Kidney epithelial cell (primary cell): ENCODE measurements around the gene STUB1. TPM values are rescaled to one million over a fixed set of nuclear protein-coding genes. Genes with fewer than 3 reads are reported as not detected.
A peak's percentile ranks its signal among the peaks of the same experiment; 100 is the strongest.
"Not testable (repeated sequence)": the region's sequence is repeated elsewhere in the genome, so short reads cannot be mapped to it uniquely, and the experiment has no call there.

Experiments used
- DNase-seq: peaks from one replicate; pipeline ENCODE4 v3.0.0-alpha.2; 2010; ENCODE audit warnings: low read depth
- H3K27me3 ChIP-seq: 2 replicates; pipeline ENCODE4 v1.6.0; 2011; ENCODE audit warnings: low read length; ENCODE audit not compliant: control insufficient read depth, insufficient read depth
- H3K36me3 ChIP-seq: 2 replicates; pipeline ENCODE4 v1.5.1; 2011; ENCODE audit warnings: low read length; ENCODE audit not compliant: control insufficient read depth, insufficient read depth
- H3K4me3 ChIP-seq: 2 replicates; pipeline ENCODE4 v1.5.1; 2011; ENCODE audit warnings: low read depth, mild to moderate bottlenecking, control low read depth, low read length
- total RNA-seq: library from RNA; depleted of rRNA; stranded (reverse); fragments of >200 nt; gene quantifications from 2 replicates; pipeline ENCODE4 v1.2.3, GENCODE V29; 2015
- TF ChIP-seq, protein P1 (sequence below): IDR thresholded peaks from 2 replicates; pipeline ENCODE4 v1.5.1; 2011; ENCODE audit warnings: mild to moderate bottlenecking, moderate library complexity, low read length, control low read depth, inconsistent platforms; ENCODE audit not compliant: insufficient read depth, poor library complexity, severe bottlenecking

The STUB1 gene
- total RNA-seq, 1 donor from 2014 or later, result 133 TPM

DNA sequence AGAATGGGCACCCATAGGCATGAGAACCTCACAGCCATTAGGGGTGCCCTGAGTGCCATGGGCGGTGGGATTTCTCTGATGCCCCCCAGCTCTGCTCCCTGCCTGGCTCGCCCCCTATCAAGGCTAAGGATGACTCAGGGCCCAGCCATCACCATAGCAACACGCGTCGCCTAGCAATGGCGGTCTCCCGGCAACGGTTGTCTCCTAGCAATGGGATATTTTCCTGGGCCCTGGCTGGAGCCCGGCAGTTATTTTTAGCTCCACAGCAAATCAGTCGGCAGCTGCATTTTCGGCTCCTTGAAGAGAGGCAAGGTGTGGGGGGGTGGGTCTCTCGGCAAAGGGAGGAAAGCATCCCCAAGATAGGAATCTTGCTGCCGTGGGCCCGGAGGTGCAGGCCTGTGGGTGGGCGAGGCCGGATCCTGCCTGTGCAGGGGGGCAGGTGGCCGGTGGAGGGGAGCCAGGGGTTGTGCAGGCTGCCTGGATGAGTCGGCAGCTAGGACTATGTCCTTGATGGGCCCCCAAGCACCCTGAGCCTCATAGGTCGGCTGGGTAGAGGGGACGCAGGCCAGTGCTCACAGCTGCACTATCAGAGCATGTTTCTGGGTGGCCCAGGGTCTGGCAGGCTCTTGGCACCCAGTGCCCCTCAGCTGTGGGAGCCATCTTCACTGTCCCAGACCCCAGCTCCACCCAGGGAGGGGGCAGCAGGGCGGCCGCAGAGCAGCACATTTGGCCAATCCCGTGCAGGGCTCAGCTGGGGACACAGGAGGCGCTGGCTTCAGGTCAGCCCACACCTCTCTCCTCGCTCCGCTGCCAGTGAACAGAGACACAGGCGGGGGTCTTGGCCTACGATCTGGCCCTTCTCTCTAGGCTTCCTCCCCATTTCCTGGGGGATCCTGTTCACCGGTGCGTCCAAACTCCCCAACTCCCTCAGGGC is 29.6 kb downstream of the STUB1 start:
- H3K27me3 ChIP-seq, result peaks cover 61% of the 10 kb centered on the region
- TF ChIP-seq, protein P1, sequence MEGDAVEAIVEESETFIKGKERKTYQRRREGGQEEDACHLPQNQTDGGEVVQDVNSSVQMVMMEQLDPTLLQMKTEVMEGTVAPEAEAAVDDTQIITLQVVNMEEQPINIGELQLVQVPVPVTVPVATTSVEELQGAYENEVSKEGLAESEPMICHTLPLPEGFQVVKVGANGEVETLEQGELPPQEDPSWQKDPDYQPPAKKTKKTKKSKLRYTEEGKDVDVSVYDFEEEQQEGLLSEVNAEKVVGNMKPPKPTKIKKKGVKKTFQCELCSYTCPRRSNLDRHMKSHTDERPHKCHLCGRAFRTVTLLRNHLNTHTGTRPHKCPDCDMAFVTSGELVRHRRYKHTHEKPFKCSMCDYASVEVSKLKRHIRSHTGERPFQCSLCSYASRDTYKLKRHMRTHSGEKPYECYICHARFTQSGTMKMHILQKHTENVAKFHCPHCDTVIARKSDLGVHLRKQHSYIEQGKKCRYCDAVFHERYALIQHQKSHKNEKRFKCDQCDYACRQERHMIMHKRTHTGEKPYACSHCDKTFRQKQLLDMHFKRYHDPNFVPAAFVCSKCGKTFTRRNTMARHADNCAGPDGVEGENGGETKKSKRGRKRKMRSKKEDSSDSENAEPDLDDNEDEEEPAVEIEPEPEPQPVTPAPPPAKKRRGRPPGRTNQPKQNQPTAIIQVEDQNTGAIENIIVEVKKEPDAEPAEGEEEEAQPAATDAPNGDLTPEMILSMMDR, result peak; percentile 11
- H3K36me3 ChIP-seq, result no peaks in the 10 kb centered on the region
- H3K4me3 ChIP-seq, result no peak overlapping the region
- no peak for DNase-seq

DNA sequence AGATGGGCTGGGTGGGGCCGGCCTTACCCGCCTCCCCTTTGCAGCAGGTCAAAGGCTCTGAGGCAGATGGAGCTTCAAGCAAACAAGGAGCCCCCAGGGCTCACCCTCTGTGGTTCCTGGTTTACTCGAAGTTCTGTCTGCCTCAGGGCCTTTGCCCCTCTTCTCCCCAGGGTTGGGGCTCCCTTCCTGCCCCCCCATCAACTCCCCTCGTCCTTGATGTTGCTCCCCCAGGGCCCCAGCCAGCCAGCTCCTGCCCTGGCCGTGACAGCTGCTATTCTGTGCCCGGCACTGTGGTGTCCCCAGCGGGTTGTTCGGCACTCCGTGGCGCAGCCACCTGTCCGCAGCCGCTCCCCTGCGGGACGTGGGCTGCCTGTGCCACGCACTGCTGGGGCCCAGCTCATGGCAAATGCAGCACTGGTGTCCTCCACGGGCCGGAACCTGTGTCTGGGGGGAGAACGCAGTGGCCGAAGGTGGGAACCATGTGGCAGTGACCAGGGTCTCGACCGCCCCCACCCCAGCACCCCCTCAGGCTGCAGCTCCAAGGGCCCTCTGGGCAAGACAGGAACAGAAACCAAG is 30.4 kb downstream of the STUB1 start:
- TF ChIP-seq, protein P1, result no peak
- Histone ChIP-seq H3K4me3 (no peak overlapping the region), H3K27me3 (peaks cover 56% of the 10 kb centered on the region), H3K36me3 (no peaks in the 10 kb centered on the region)
- no peak for DNase-seq

DNA sequence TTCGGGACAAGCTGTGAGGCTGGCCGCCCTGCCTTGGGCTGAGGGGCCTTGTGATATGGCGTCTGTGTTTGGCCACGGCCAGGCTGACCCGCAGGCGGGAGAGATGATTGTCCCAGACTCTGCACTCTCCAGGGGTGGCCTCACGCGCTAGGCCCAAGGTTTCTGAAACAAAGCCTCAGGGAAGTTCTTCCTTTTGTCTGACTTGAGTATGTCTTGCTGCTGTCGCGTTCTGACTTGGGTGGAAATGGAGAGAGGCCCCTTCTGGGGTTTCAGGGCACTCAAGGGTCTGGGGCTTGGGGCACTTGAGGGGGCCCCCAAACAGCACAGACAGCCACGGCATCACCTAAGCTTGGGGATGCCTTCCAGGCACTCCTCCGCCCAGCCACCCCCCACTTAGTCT is 30.9 kb downstream of the STUB1 start:
- Histone ChIP-seq H3K27me3 (peaks cover 53% of the 10 kb centered on the region), H3K4me3 (no peak overlapping the region), H3K36me3 (no peaks in the 10 kb centered on the region)
- TF ChIP-seq, protein P1, result no peak
- no peak for DNase-seq

DNA sequence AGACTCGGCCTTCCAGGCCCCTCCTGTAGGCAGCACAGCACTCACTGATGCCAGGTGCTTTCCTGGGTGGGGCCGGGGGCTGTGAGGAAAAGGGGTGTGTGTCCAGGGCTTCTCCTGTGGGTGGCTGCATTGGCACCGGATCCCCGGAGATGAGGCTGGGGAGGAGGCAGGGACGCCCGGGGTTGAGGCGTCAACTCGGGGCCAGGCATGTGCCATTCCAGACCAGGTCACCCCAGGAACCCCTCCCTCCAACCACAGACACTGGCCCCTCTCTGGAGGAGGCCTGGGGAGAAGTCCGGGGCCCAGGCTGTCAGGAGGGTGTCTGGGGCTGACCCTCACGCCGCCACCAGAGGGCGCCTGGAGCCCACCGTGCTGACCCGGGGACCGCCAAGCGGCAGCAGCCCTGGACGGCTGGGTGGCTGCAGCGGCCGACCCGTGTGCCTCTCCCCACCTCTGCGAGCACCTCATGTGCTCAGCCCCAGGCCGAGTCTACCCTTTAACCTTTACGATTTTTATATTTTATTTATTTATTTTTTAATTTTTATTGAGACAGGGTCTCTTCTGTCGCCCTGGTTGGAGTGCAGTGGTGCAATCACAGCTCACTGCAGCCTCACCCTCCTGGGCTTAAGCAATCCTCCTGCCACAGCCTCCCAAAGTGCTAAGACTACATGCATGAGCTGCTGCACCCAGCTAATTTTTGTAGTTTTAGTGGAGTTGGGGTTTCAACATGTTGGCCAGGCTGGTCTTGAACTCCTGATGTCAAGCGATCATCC is 31.5 kb downstream of the STUB1 start:
- TF ChIP-seq, protein P1, result peak; percentile 88
- Histone ChIP-seq H3K27me3 (peaks cover 47% of the 10 kb centered on the region), H3K4me3 (no peak overlapping the region), H3K36me3 (no peaks in the 10 kb centered on the region)
- DNase-seq, result no peak

DNA sequence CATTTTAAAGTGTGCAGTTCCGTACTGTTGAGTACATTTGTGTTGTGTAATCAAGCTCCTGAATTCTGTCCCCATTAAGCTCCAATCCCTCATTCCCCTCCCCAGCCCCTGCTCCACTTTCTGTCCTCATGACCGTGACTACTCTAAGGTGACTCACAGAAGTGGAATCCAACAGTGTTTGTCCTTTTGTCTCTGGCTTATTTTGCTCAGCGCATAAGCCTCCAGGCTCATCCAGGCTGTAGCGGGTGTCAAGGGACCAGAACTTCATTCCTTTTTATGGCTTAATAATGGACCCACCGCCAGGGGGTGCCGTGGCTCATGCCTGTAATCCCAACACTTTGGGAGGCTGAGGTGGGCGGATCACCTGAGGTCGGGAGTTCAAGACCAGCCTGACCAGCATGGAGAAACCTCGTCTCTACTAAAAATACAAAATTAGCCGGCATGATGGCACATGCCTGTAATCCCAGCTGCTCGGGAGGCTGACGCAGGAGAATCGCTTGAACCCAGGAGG is 32.6 kb downstream of the STUB1 start:
- TF ChIP-seq, protein P1, result peak; percentile 53
- H3K4me3 ChIP-seq, H3K36me3 ChIP-seq: not testable (repeated sequence)
- peak; percentile 94 for DNase-seq
- H3K27me3 ChIP-seq, result peaks cover 36% of the 10 kb centered on the region
